Ishikawa (cell line): ENCODE data around the gene DSCAML1.

Experiments
- CEBPB ChIP-seq: IDR thresholded peaks from 2 replicates; pipeline ENCODE4 v1.6.1; 2012
- CREB1 ChIP-seq: IDR thresholded peaks from 2 replicates; pipeline ENCODE4 v1.6.1; 2012; ENCODE audit warnings: low read depth
- EGR1 ChIP-seq: IDR thresholded peaks from 2 replicates; pipeline ENCODE4 v1.6.1; 2012
- EP300 ChIP-seq: IDR thresholded peaks from 2 replicates; pipeline ENCODE4 v1.6.1; 2012; ENCODE audit warnings: borderline replicate concordance
- FOXM1 ChIP-seq: IDR thresholded peaks from 2 replicates; pipeline ENCODE4 v1.6.1; 2012; ENCODE audit warnings: low read depth, borderline replicate concordance
- NFIC ChIP-seq: IDR thresholded peaks from 2 replicates; pipeline ENCODE4 v1.6.1; 2012
- RAD21 ChIP-seq: IDR thresholded peaks from 2 replicates; pipeline ENCODE4 v1.6.1; 2012; ENCODE audit warnings: low read depth
- TAF1 ChIP-seq: IDR thresholded peaks from 2 replicates; pipeline ENCODE4 v1.6.1; 2012; ENCODE audit warnings: low read depth, mild to moderate bottlenecking
- TCF12 ChIP-seq: IDR thresholded peaks from 2 replicates; pipeline ENCODE4 v1.6.1; 2012; ENCODE audit warnings: low read depth
- TEAD4 ChIP-seq: IDR thresholded peaks from 2 replicates; pipeline ENCODE4 v1.6.1; 2012
- YY1 ChIP-seq: IDR thresholded peaks from 2 replicates; pipeline ENCODE4 v1.6.1; 2012; ENCODE audit warnings: low read depth
- ZBTB7A ChIP-seq: IDR thresholded peaks from 2 replicates; pipeline ENCODE4 v1.6.1; 2012; ENCODE audit warnings: low read depth
- TF ChIP-seq, protein P1 (sequence below): IDR thresholded peaks from 2 replicates; pipeline ENCODE4 v1.6.1; 2012; ENCODE audit warnings: low read depth, mild to moderate bottlenecking
- TF ChIP-seq, protein P2 (sequence below): IDR thresholded peaks from 2 replicates; pipeline ENCODE4 v1.6.1; 2012
- TF ChIP-seq, protein P3 (sequence below): IDR thresholded peaks from 2 replicates; pipeline ENCODE4 v1.6.1; 2012

DSCAML1 gene

DNA sequence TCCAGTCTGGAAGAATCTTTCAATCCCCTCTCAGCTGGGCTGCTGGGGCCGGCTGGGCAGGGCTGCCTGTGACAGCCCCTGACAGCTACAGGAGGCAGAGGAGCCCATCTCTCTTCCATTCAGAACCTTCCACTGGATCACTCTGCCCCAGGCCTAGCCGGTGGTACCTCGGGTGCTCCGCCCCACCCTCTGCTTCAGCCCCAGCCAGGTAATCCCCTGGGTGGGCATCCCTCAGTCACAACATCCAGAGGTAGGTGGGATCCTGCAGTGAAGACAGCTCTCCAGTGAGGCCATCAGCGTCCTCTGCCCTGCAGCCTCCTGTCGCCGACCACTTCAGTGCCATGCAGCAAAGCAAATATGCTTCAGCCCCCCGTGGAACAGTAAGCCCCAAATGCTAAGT is 223.7 kb downstream of the DSCAML1 start:
- TF ChIP-seq FOXM1 = no peak
- no peak for TF ChIP-seq RAD21
- no peak for TF ChIP-seq TAF1
- TF ChIP-seq ZBTB7A = no peak
- no peak for TF ChIP-seq YY1
- TF ChIP-seq, protein P1, sequence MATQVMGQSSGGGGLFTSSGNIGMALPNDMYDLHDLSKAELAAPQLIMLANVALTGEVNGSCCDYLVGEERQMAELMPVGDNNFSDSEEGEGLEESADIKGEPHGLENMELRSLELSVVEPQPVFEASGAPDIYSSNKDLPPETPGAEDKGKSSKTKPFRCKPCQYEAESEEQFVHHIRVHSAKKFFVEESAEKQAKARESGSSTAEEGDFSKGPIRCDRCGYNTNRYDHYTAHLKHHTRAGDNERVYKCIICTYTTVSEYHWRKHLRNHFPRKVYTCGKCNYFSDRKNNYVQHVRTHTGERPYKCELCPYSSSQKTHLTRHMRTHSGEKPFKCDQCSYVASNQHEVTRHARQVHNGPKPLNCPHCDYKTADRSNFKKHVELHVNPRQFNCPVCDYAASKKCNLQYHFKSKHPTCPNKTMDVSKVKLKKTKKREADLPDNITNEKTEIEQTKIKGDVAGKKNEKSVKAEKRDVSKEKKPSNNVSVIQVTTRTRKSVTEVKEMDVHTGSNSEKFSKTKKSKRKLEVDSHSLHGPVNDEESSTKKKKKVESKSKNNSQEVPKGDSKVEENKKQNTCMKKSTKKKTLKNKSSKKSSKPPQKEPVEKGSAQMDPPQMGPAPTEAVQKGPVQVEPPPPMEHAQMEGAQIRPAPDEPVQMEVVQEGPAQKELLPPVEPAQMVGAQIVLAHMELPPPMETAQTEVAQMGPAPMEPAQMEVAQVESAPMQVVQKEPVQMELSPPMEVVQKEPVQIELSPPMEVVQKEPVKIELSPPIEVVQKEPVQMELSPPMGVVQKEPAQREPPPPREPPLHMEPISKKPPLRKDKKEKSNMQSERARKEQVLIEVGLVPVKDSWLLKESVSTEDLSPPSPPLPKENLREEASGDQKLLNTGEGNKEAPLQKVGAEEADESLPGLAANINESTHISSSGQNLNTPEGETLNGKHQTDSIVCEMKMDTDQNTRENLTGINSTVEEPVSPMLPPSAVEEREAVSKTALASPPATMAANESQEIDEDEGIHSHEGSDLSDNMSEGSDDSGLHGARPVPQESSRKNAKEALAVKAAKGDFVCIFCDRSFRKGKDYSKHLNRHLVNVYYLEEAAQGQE = no peak
- no peak for TF ChIP-seq EP300
- TF ChIP-seq NFIC = no peak
- no peak for TF ChIP-seq CEBPB
- TF ChIP-seq, protein P2, sequence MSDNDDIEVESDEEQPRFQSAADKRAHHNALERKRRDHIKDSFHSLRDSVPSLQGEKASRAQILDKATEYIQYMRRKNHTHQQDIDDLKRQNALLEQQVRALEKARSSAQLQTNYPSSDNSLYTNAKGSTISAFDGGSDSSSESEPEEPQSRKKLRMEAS = no peak

DNA sequence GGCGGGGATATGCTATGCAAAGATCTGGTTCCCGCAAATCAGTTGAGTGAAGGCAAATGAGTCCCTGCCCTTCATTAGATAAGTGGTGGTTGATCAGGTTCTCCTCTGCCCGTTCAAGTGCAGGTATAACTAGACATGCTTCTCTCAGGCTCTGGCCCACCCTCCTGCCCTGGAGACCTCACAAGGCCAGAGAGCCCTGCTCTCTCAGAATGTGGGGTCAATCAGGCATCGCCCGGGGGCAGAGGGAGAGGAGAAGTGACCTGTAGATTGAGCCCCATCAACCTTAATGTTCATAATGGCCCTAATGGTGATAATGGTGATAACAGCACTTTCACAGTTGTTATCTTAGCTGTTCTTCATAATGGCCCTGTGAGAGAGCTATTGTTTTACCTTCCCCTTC is 224.3 kb downstream of the DSCAML1 start:
- TF ChIP-seq, protein P2 = no peak
- TF ChIP-seq YY1 = no peak
- TF ChIP-seq, protein P3, sequence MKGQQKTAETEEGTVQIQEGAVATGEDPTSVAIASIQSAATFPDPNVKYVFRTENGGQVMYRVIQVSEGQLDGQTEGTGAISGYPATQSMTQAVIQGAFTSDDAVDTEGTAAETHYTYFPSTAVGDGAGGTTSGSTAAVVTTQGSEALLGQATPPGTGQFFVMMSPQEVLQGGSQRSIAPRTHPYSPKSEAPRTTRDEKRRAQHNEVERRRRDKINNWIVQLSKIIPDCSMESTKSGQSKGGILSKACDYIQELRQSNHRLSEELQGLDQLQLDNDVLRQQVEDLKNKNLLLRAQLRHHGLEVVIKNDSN = no peak
- TF ChIP-seq EGR1 = no peak
- no peak for TF ChIP-seq NFIC
- no peak for TF ChIP-seq TAF1
- TF ChIP-seq CREB1 = no peak
- no peak for TF ChIP-seq TEAD4
- TF ChIP-seq, protein P1 = no peak
- no peak for TF ChIP-seq EP300

DNA sequence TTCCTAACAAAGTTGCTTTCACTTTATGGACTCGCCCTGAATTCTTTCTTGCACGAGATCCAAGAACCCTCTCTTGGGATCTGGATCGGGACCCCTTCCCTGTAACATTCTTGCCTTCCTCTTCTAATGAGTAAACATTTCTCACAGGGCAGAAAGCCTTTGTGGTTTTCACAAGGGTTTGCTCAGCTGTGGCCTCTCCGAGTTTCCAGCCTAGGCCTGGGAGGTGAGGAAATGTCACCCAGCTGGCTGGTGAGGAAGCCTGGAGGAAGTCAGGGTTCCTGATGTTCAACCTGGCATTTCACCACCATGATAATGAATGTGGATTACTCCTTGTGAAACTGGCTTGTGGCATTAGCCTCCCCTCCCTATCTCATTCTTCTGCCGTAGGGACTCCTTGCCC is 224.9 kb downstream of the DSCAML1 start:
- no peak for TF ChIP-seq NFIC

DNA sequence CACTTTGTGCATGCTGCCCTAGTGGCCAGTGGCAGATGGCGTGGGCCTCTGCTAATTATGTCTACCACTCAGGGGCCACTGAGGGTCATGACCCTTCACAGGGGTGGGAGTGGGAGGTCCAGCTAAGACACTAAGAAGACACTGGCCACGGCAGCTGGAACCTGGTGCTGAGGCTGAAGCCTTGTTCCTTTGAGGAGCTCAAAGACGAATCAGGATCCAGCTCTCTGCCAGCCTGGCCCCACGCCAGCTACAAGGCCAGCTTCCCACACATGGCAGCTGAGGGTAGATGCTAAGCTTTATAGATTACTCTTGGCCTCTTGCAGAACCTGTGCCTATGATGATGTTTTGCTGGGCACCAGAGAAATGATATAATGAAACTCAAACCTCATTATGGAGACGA is 226.3 kb downstream of the DSCAML1 start:
- TF ChIP-seq FOXM1 (no peak), NFIC (no peak), YY1 (no peak), ZBTB7A (no peak), EGR1 (no peak)

DNA sequence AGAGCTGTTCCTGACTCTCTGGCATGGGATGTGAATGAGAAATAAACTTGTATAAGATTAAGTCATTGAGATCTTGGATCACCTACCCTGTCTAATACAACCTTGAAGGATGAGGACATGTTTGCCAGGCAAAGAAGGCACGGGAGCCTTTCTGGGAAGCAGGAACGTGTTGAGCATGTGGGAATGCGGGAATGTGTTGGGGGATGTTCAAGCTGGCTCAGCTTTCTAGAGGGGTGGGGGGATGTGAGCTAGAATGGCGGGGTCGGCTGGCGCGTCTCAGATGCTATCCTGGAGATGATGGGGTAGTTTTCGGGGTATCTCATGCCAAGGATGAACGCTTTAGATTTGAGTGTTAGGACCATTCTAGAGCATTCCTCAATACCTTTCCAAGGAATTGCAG is 227.1 kb downstream of the DSCAML1 start:
- TF ChIP-seq, protein P1 = no peak
- no peak for TF ChIP-seq CEBPB
- TF ChIP-seq ZBTB7A = no peak

DNA sequence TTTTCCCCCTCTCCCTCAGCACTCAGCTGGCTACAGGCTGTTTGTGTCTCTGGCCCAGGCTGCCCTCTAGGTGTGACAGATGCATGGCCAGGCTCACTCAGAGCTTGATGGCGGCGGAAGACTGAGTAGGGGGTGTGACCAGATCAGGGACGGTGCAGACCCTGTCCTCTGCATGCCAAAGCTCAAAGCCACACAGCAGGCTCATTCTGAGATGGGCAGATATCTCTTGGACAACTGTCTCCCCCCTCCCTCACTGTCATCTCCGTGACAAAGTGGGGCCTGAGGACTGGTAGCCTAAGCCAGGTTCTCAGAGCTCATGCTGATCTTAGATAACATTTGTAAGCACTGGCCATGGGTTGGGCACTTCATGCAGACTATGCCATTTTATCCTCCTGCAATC is 231.3 kb downstream of the DSCAML1 start:
- TF ChIP-seq, protein P2 = no peak
- TF ChIP-seq EP300 (no peak), ZBTB7A (no peak), TEAD4 (no peak), TCF12 (no peak), EGR1 (no peak), TAF1 (no peak), CEBPB (no peak), CREB1 (no peak), YY1 (no peak), FOXM1 (no peak)
- TF ChIP-seq, protein P3 = no peak
- TF ChIP-seq, protein P1 = no peak
